Stimulated activated naive CD8-positive, alpha-beta T cell treated with anti-CD3 and anti-CD28 coated beads, Interleukin-15, Interleukin-2, amounts not matched to agents 100 ng/mL and 50 ng/mL, for 24 hours (primary cell): Measurements from ENCODE around the gene SMPDL3B.

Experiments
- H3K27ac Mint-ChIP-seq: one replicate; pipeline ENCODE4 v1.8.0; 2021; ENCODE audit warnings: mild to moderate bottlenecking, mixed read lengths
- H3K27me3 Mint-ChIP-seq: one replicate; pipeline ENCODE4 v1.8.0; 2021; ENCODE audit warnings: mixed read lengths
- H3K36me3 Mint-ChIP-seq: one replicate; pipeline ENCODE4 v1.8.0; 2021; ENCODE audit warnings: low read depth, mixed read lengths
- H3K4me1 Mint-ChIP-seq: one replicate; pipeline ENCODE4 v1.8.0; 2021; ENCODE audit warnings: low read depth, mixed read lengths
- H3K4me3 Mint-ChIP-seq: one replicate; pipeline ENCODE4 v1.8.0; 2021; ENCODE audit warnings: mild to moderate bottlenecking, mixed read lengths
- H3K9me3 Mint-ChIP-seq: one replicate; pipeline ENCODE4 v1.8.0; 2021; ENCODE audit warnings: mixed read lengths

SMPDL3B gene, protein sequence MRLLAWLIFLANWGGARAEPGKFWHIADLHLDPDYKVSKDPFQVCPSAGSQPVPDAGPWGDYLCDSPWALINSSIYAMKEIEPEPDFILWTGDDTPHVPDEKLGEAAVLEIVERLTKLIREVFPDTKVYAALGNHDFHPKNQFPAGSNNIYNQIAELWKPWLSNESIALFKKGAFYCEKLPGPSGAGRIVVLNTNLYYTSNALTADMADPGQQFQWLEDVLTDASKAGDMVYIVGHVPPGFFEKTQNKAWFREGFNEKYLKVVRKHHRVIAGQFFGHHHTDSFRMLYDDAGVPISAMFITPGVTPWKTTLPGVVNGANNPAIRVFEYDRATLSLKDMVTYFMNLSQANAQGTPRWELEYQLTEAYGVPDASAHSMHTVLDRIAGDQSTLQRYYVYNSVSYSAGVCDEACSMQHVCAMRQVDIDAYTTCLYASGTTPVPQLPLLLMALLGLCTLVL

DNA sequence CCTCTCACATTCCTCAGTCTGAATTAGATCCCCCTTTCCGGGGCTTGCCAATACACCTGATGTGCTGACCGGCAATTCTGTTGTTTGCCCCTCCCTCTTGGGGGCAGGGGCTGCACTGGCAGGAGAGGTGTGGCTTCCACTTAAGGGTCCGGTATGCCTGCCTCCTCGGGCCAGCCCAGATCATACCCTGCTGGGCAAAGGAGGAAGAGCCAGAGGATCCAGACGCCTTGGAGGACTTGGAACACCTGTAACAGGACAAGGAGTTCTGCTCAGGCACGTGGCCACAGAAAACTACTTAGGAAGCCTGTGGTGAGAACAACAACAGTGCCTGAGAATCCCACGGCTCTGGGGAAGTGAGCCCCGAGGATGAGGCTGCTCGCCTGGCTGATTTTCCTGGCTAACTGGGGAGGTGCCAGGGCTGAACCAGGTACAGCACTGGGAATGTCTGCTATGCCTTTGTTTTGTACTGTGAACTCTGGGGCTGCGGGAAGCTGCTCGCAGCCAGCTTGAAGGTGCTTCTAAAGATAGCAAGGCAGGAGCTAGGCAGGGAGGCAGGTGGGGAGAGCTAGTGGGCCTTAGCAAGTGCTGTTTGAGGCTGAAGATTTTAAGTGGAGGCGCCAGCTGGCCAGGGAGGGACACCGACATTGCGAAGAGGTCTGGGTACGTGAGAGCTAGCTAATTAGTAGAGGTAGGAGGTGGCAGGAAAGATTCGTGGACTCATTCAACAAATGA lies at the start of gene SMPDL3B:
TSS of gene SMPDL3B (plus strand) at position 183 of the 732 bp plus-strand sequence. CDS start at position 367, 184 bp downstream.
- Mint-ChIP-seq H3K4me3 (peak within 1 kb of the TSS; percentile 61), H3K27me3 (peaks cover 18% of the 10 kb centered on the region), H3K4me1 (peaks cover 17% of the 10 kb centered on the region), H3K9me3 (no peaks in the 10 kb centered on the region), H3K36me3 (no peaks in the 10 kb centered on the region), H3K27ac (peak within 1 kb of the TSS; percentile 43)

DNA sequence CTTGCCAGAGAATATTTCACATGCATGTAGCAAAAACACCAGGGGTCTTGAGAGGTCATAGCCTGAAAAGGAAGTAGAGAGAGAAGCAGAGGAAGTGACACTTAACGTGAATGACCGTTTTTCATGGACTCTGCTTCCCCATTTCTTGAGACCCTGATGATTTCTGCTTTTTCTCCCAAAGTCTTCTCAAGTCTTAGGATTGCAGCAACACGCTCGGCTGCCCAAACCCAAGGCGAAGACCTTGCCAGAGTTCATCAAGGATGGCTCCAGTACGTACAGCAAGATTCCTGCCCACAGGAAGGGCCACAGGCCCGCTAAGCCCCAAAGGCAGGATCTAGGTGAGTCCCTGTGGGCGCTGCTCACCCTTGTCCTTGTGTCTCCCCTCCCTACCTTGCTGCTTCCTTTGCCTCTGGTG lies 49.7 kb upstream of the SMPDL3B start:
- peaks cover 69% of the 10 kb centered on the region for H3K36me3 Mint-ChIP-seq
- H3K4me1 Mint-ChIP-seq, result peaks cover 67% of the 10 kb centered on the region
- H3K9me3 Mint-ChIP-seq, result no peaks in the 10 kb centered on the region
- no peaks in the 10 kb centered on the region for H3K27me3 Mint-ChIP-seq
- peak overlapping the region; percentile 49 for H3K27ac Mint-ChIP-seq
- H3K4me3 Mint-ChIP-seq, result no peak overlapping the region

DNA sequence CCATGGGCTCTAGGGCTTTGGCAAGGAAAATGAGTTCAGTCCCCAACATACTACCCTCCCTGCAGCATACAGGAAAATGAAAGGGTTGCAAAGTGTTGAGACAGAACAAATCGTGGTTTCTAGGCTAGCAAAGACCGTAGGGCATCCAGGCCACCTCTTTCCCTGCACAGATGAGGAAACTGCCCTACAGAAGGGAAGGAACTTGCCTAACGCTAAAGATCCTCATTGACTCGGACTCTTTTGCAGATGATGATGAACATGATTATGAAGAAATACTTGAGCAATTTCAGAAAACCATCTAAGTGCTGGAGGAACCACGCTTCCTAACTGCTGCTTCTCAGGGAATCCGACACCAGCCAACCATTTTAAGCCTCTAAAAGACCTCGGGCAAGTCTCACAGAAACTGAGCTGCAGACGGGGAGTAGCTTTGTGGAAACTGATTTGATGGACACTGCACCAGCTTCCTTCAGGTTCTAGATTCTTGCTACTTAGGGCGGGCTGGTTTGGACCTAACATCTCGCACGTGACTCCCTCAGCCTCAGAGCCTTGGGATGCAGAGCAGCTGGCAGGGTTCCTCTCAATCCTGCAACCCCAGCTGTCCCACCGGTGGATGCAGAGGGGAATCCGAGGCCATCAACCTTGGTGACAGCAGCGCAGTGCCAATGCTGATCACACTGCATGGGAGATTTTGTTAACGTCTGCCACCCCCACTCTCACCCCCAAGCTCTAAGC lies 49.0 kb upstream of the SMPDL3B start:
- Mint-ChIP-seq H3K27ac (peak overlapping the region; percentile 12), H3K9me3 (no peaks in the 10 kb centered on the region), H3K27me3 (no peaks in the 10 kb centered on the region), H3K4me1 (peaks cover 74% of the 10 kb centered on the region), H3K36me3 (peaks cover 74% of the 10 kb centered on the region), H3K4me3 (no peak overlapping the region)

DNA sequence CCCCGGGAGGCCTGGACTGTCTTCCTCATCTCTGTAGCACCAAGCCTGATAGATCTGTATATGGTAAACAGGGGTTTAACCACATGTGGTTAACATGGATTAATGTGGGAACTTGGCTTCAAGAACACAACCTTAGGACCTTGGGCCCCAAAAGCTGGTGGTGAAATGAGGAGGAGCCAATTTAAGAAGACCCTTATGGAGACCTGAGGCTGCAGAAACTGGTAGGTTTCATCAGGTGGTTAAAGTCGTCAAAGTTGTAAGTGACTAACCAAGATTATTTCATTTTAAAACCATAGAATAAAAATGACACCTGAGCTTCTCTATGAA lies 48.5 kb upstream of the SMPDL3B start:
- no peak overlapping the region for H3K4me3 Mint-ChIP-seq
- H3K36me3 Mint-ChIP-seq, result peaks cover 77% of the 10 kb centered on the region
- H3K27ac Mint-ChIP-seq, result peak overlapping the region; percentile 71
- no peaks in the 10 kb centered on the region for H3K9me3 Mint-ChIP-seq
- H3K4me1 Mint-ChIP-seq, result peaks cover 79% of the 10 kb centered on the region
- no peaks in the 10 kb centered on the region for H3K27me3 Mint-ChIP-seq

DNA sequence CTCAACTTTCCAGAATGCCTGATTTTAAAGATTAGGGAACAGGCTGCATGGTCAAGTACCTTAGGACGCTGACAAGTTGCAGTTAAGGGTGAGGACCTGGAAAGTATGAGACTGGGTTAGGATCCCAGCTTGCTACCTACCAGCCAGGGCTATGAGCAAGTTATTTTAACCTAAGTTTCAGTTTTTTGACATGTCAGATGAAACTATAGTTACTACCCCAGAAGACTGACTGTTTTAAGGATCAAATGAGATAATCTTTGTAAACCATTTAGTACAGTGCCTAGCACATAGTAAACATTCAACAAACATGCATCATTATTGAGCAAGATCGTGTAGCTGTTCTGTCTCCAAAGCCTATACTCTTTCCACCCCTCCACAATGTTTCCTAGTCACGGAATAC lies 48.1 kb upstream of the SMPDL3B start:
- Mint-ChIP-seq H3K36me3 (peaks cover 77% of the 10 kb centered on the region), H3K9me3 (no peaks in the 10 kb centered on the region), H3K27ac (peak overlapping the region; percentile 71), H3K27me3 (no peaks in the 10 kb centered on the region), H3K4me3 (peak overlapping the region; percentile 55), H3K4me1 (peaks cover 84% of the 10 kb centered on the region)

DNA sequence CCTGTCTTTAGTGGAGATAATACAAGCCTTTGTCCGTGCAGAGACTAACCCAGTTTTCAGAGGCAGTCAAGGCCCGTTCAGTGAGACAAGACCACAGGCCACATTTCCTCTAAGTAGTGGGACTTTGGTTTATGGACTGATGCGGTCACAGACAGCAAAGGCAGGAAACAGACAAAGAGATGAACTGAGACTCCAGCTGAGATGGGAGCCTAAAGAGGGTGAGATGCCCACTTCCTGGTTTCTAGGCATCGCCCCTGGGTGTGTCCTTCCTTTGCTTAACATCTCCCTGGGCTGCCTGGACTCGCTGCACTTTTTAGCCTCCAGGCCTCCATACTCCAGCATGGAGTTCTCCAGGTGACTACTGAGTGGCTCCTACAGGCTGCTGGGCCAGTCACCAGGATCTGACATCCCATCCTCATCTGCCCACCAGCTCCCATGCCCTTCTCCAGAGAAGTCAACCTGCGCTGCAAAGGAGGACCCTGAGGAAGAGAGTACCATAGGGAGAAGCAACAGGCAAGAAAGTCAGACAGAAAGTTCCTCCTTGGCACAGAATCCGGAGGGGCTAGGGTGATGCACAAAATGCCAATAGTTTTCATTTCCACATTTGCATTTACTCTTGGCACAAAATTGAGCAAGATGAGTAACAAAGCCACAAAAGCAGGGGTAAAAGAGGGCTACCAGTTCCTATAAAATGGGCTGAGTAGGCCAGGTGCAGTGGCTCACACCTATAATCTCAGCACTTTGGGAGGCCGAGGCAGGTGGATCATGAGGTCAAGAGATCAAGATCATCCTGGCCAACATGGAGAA lies 47.4 kb upstream of the SMPDL3B start:
- H3K4me3 Mint-ChIP-seq, result peak overlapping the region; percentile 55
- H3K27me3 Mint-ChIP-seq, result no peaks in the 10 kb centered on the region
- H3K27ac Mint-ChIP-seq, result peak overlapping the region; percentile 71
- H3K4me1 Mint-ChIP-seq, result peaks cover 90% of the 10 kb centered on the region
- no peaks in the 10 kb centered on the region for H3K9me3 Mint-ChIP-seq
- H3K36me3 Mint-ChIP-seq, result peaks cover 82% of the 10 kb centered on the region

DNA sequence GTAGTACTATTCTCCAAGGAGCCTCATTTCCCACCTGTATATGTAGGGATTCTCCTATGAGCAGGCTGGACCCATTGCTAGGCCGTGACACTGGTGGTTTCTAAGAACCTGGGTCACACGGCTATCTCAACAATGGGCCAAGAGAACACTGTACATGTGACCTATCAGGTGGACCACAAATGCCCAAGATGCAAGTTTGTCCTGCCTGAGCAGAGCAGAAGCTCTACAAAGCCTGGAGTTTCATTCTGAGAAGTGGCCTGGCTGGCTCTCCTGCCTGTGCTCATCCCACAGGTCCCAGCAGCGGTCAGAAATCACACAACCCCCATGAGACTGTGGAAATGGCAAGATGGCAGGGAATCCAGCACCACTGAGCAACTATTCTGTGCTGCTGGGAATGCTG lies 45.3 kb upstream of the SMPDL3B start:
- H3K4me1 Mint-ChIP-seq, result peaks cover 81% of the 10 kb centered on the region
- H3K36me3 Mint-ChIP-seq, result peaks cover 83% of the 10 kb centered on the region
- no peak overlapping the region for H3K4me3 Mint-ChIP-seq
- H3K27me3 Mint-ChIP-seq, result no peaks in the 10 kb centered on the region
- no peaks in the 10 kb centered on the region for H3K9me3 Mint-ChIP-seq
- H3K27ac Mint-ChIP-seq, result peak overlapping the region; percentile 23

DNA sequence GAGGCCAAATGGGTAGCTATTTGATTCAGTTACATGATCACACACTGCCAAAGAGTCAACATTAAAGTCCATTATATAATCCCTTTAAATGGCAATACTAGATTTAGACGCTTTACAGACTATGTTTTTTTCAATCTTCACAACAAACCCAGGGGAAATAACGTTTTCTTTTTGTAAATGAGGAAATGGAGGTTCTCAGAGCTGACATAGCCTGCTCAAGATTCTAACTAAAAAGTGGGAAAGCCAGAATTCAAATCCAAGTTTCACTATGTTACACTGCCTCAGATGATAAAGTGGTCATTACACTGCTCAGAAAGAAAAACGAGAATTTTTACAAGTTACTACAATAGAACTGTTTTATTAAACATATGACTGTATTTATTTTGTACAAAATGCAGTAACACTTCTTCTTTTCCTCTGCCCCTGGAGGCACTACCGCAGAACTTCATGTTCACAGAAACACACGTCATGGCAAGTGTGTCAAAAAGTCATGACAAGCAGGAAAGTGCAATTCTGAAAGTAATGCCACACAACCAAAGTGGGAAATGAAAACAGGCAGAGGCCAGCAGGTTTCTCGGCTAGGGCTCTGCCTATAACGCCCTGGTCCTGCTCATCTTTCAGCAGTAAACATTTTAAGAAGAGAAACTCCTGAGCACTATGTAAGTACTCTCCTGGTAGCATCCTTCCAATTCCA lies 43.5 kb upstream of the SMPDL3B start:
- Mint-ChIP-seq H3K27ac (peak overlapping the region; percentile 91), H3K9me3 (no peaks in the 10 kb centered on the region), H3K27me3 (no peaks in the 10 kb centered on the region), H3K36me3 (peaks cover 80% of the 10 kb centered on the region), H3K4me3 (peak overlapping the region; percentile 25), H3K4me1 (peaks cover 62% of the 10 kb centered on the region)

DNA sequence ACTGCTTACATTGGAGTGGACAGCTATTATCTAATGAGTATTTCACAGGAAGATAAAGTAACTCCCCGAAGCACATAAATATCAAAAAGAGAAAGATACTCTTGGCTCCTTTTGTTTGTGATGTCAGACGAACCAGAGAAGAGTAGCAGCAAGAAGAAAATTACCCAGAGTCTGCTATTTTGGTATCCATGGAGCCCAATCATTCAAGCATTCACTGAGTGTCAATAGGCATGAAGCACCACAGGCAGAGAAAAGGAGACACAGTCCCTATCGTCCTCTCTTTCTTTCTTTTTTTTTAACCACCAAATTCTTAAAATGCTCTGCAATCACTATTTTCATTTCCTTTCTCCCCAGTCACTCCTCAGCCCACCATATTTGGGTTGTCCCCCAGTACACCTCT lies 40.3 kb upstream of the SMPDL3B start:
- H3K4me1 Mint-ChIP-seq, result peaks cover 34% of the 10 kb centered on the region
- H3K27me3 Mint-ChIP-seq, result no peaks in the 10 kb centered on the region
- H3K36me3 Mint-ChIP-seq, result peaks cover 75% of the 10 kb centered on the region
- H3K27ac Mint-ChIP-seq, result peak overlapping the region; percentile 4
- H3K4me3 Mint-ChIP-seq, result no peak overlapping the region
- no peaks in the 10 kb centered on the region for H3K9me3 Mint-ChIP-seq

DNA sequence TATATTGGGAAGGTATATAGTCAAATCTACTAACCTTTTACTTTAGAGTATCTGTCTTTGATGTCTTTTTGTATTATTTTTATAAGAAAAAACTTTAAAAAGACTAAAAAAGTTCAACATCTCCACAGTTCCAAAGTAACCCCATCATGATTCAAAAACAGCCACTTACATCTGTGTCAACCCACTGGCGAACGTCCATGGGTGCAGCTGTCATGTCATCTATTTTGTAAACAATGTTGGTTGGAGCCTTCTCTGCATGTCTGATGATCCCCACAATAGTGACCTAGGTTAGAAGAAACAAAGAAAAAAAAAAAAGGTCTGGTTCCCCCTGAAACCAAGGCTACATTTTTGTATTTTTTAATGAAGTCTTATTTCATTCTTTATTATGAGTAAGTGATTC lies 28.0 kb upstream of the SMPDL3B start:
- H3K9me3 Mint-ChIP-seq, result no peaks in the 10 kb centered on the region
- no peak overlapping the region for H3K4me3 Mint-ChIP-seq
- H3K27ac Mint-ChIP-seq, result no peak overlapping the region
- peaks cover 61% of the 10 kb centered on the region for H3K36me3 Mint-ChIP-seq
- peaks cover 7% of the 10 kb centered on the region for H3K4me1 Mint-ChIP-seq
- no peaks in the 10 kb centered on the region for H3K27me3 Mint-ChIP-seq

DNA sequence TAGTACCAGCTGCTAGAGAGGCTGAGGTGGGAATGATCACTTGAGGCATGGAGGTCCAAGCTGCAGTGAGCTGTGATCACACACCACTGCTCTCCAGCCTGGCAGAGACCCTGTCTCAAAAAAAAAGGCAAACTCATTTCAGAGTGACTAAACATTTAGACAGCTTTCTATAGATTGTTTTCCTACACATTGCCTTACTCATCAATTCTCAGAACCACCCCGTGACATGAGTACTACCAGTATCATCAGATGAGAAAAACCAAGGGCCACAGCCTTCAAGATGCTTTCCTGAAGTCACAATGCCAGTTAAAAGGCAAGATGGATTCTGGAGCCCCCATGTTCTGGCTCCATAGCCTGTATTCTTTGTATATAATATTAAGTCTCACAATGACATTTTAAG lies 22.4 kb upstream of the SMPDL3B start:
- peak overlapping the region; percentile 88 for H3K27ac Mint-ChIP-seq
- H3K4me1 Mint-ChIP-seq, result peaks cover 29% of the 10 kb centered on the region
- H3K9me3 Mint-ChIP-seq, result no peaks in the 10 kb centered on the region
- H3K4me3 Mint-ChIP-seq, result peak overlapping the region; percentile 65
- peaks cover 43% of the 10 kb centered on the region for H3K36me3 Mint-ChIP-seq
- H3K27me3 Mint-ChIP-seq, result peaks cover 2% of the 10 kb centered on the region

DNA sequence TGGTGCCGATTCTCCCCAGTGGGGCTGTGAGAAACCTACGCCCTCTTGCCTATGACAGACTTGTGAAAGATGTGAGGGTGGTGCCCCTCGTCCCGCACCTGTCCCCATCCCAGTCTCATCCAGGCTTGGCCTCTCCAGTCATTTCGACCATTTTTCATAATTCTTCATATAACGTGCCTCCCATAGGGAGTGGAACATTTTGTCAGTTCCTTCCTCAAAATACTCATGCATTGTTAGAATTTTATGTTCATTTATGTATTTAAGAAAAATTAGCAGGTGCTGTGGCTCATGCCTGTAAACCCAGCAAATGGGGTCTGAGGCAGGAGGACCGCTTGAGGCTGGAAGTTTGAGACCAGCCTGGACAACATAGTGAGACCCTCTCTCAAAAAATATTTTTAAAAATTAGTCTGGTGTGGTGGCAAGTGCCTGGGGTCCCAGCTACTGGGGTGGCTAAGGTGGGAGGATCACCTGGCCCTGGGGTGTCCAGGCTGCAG lies 19.7 kb upstream of the SMPDL3B start:
- H3K9me3 Mint-ChIP-seq, result no peaks in the 10 kb centered on the region
- peaks cover 23% of the 10 kb centered on the region for H3K36me3 Mint-ChIP-seq
- peak overlapping the region; percentile 100 for H3K27ac Mint-ChIP-seq
- H3K4me1 Mint-ChIP-seq, result peaks cover 29% of the 10 kb centered on the region
- peaks cover 4% of the 10 kb centered on the region for H3K27me3 Mint-ChIP-seq
- H3K4me3 Mint-ChIP-seq, result peak overlapping the region; percentile 99

DNA sequence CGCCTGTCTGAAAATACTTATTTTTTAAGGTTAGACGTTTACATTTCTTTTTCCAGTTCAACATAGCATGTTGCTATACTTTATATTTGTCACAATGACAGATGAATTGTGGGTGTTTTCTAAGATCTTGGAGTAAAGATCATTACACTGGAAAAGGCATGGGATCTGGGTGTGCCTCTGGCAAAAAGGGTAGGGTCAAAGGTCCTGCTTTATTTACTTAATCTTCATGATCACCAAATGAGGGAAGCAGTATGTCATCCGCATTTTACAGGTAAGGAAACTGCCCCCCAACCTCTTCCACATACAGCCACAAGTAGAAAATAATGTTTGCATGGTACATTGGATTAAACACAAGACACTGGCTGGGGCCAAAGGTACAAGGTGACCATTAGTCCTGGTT lies 12.5 kb upstream of the SMPDL3B start:
- no peaks in the 10 kb centered on the region for H3K36me3 Mint-ChIP-seq
- H3K27ac Mint-ChIP-seq, result no peak overlapping the region
- H3K4me3 Mint-ChIP-seq, result no peak overlapping the region
- H3K27me3 Mint-ChIP-seq, result peaks cover 4% of the 10 kb centered on the region
- no peaks in the 10 kb centered on the region for H3K9me3 Mint-ChIP-seq
- H3K4me1 Mint-ChIP-seq, result no peaks in the 10 kb centered on the region
